KMS-11 (cell line): ENCODE results near the gene CRADD.

Experiments
- H2AFZ ChIP-seq: fragments of 200-600 bp; sonication (generic); 2 replicates; pipeline ENCODE4 v1.6.1; 2016; ENCODE audit warnings: antibody characterized with exemption, mixed run types, low read depth
- H3K27ac ChIP-seq: fragments of 200-600 bp; sonication (generic); 2 replicates; pipeline ENCODE4 v1.6.1; 2016; ENCODE audit warnings: mild to moderate bottlenecking, mixed run types
- H3K27me3 ChIP-seq: fragments of 200-600 bp; sonication (generic); 2 replicates; pipeline ENCODE4 v1.6.1; 2017; ENCODE audit warnings: mild to moderate bottlenecking, low read depth, mixed run types, moderate library complexity; ENCODE audit not compliant: insufficient read depth
- H3K36me3 ChIP-seq: fragments of 200-600 bp; sonication (generic); 2 replicates; pipeline ENCODE4 v1.6.1; 2017; ENCODE audit warnings: mild to moderate bottlenecking, mixed run types; ENCODE audit not compliant: insufficient read depth
- H3K4me1 ChIP-seq: fragments of 200-600 bp; sonication (generic); 2 replicates; pipeline ENCODE4 v1.6.1; 2016; ENCODE audit warnings: mild to moderate bottlenecking, low read depth, mixed run types; ENCODE audit not compliant: poor library complexity, severe bottlenecking
- H3K4me2 ChIP-seq: fragments of 200-600 bp; sonication (generic); 2 replicates; pipeline ENCODE4 v1.7.0; 2016; ENCODE audit warnings: mild to moderate bottlenecking, mixed run types
- H3K4me3 ChIP-seq: fragments of 200-600 bp; sonication (generic); IDR thresholded peaks from 2 replicates; pipeline ENCODE4 v1.6.1; 2017; ENCODE audit warnings: low read depth, low read length, mixed read lengths; ENCODE audit not compliant: insufficient read depth
- H3K79me2 ChIP-seq: fragments of 200-600 bp; sonication (generic); 2 replicates; pipeline ENCODE4 v1.6.1; 2016; ENCODE audit warnings: low read depth, mixed run types; ENCODE audit not compliant: insufficient read depth
- H3K9ac ChIP-seq: fragments of 200-600 bp; sonication (generic); 2 replicates; pipeline ENCODE4 v1.6.1; 2016; ENCODE audit warnings: mild to moderate bottlenecking, mixed run types
- H4K20me1 ChIP-seq: fragments of 200-600 bp; sonication (generic); 2 replicates; pipeline ENCODE4 v1.6.1; 2016; ENCODE audit warnings: mild to moderate bottlenecking, mixed run types; ENCODE audit not compliant: insufficient read depth
- CTCF ChIP-seq: fragments of 200-600 bp; sonication (generic); conservative IDR thresholded peaks from 2 replicates; pipeline ENCODE4 v1.6.1; 2017; ENCODE audit warnings: low read depth, mild to moderate bottlenecking, antibody characterized with exemption, low read length, moderate library complexity, mixed read lengths

Gene CRADD

GRCh38 chr12:93844164-93844784, 167.1 kb downstream of the CRADD start:
- Histone ChIP-seq H3K4me2 (no peak overlapping the region), H2AFZ (no peak overlapping the region), H3K4me1 (peaks cover 17% of the 10 kb centered on the region), H3K4me3 (no peak overlapping the region), H3K27me3 (no peaks in the 10 kb centered on the region), H3K27ac (no peak overlapping the region), H3K36me3 (no peaks in the 10 kb centered on the region), H3K9ac (no peak overlapping the region), H3K79me2 (no peaks in the 10 kb centered on the region), H4K20me1 (no peaks in the 10 kb centered on the region)
- no peak for TF ChIP-seq CTCF

DNA sequence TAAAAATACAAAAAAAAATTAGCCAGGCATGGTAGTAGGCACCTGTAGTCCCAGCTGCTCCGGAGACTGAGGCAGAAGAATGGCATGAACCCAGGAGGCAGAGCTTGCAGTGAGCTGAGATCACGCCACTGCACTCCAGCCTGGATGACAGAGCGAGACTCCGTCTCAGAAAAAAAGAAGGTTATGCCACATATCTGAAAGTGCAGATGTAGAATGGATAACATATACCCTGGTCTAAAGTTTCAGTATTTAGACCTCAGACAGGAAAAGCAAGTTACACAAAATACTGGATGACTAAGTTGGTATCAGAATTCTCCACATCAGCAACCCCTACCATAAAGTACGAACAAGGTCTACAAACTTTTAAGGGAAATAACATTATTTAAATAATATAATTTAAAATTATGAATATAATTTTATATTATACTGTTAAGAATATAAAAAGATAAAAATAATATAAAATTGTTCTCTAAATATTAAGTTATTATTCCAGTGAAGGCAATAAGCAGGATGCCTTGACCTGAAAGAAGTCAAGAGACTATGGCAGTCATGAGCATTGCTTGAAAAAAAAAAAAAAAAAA, 169.9 kb downstream of the CRADD start:
- no peaks in the 10 kb centered on the region for H3K27me3 ChIP-seq
- H3K36me3 ChIP-seq, result no peaks in the 10 kb centered on the region
- peaks cover 38% of the 10 kb centered on the region for H3K4me1 ChIP-seq
- H4K20me1 ChIP-seq, result no peaks in the 10 kb centered on the region
- H3K9ac ChIP-seq, result no peak overlapping the region
- no peak for TF ChIP-seq CTCF
- no peak overlapping the region for H3K27ac ChIP-seq
- no peak overlapping the region for H2AFZ ChIP-seq
- H3K4me3 ChIP-seq, result no peak overlapping the region
- H3K79me2 ChIP-seq, result no peaks in the 10 kb centered on the region
- H3K4me2 ChIP-seq, result no peak overlapping the region

GRCh38 chr12:93847517-93848474, 170.6 kb downstream of the CRADD start:
- Histone ChIP-seq H3K27ac (no peak overlapping the region), H3K27me3 (no peaks in the 10 kb centered on the region), H3K4me2 (no peak overlapping the region), H3K4me3 (no peak overlapping the region), H2AFZ (no peak overlapping the region), H3K79me2 (no peaks in the 10 kb centered on the region), H4K20me1 (no peaks in the 10 kb centered on the region), H3K36me3 (no peaks in the 10 kb centered on the region), H3K9ac (no peak overlapping the region), H3K4me1 (peaks cover 43% of the 10 kb centered on the region)
- no peak for TF ChIP-seq CTCF

- no peaks in the 10 kb centered on the region for H3K27me3 ChIP-seq
- no peak overlapping the region for H3K4me3 ChIP-seq
- H3K4me2 ChIP-seq, result no peak overlapping the region
- TF ChIP-seq CTCF, result no peak
- no peaks in the 10 kb centered on the region for H4K20me1 ChIP-seq
- peaks cover 43% of the 10 kb centered on the region for H3K4me1 ChIP-seq
- H3K27ac ChIP-seq, result no peak overlapping the region
- no peak overlapping the region for H3K9ac ChIP-seq
- H2AFZ ChIP-seq, result no peak overlapping the region
- no peaks in the 10 kb centered on the region for H3K36me3 ChIP-seq
- H3K79me2 ChIP-seq, result no peaks in the 10 kb centered on the region
These were observed 171.4 kb downstream of the CRADD start for GRCh38 chr12:93848523-93849101.
